Measurements from ENCODE around the gene ARMC7. TPM values are rescaled to one million over a fixed set of nuclear protein-coding genes. Genes with fewer than 3 reads are reported as not detected.

Gene ARMC7
- total RNA-seq, 2 experiments from 2014 or later = 18.5 to 18.8 TPM

GRCh38 chr17:75110234-75110937 is 617 bp downstream of the ARMC7 start:
- Mint-ChIP-seq H3K4me1 (peaks cover 47% of the 10 kb centered on the region), H3K9me3 (no peaks in the 10 kb centered on the region), H3K36me3 (ENCODE audit: low read depth) (peaks cover 19% of the 10 kb centered on the region), H3K4me3 (peak overlapping the region; percentile 86), H3K27ac (peak overlapping the region; percentile 74), H3K27me3 (no peaks in the 10 kb centered on the region)
- peak; percentile 24 for DNase-seq
- POLR2A ChIA-PET = no interaction called here
- CTCF ChIA-PET = interaction anchor here (0.6 to 7.9 kb wide), 11 partner anchors 14 to 302 kb away, joined by 3 to 49 read pairs (median 4); partner anchors contain the start of genes GGA3, MIF4GD, MRPS7 and NT5C

- ChIA-PET POLR2A (no interaction called here), CTCF (interaction anchor here (0.6 to 7.9 kb wide), 9 partner anchors 12 to 296 kb away, joined by 3 to 49 read pairs (median 4); partner anchors contain the start of genes KCTD2, MIF4GD and NT5C)
- Mint-ChIP-seq H3K27me3 (no peaks in the 10 kb centered on the region), H3K9me3 (no peaks in the 10 kb centered on the region), H3K4me1 (peaks cover 53% of the 10 kb centered on the region), H3K4me3 (peak overlapping the region; percentile 86), H3K27ac (no peak overlapping the region), H3K36me3 (ENCODE audit: low read depth) (peaks cover 22% of the 10 kb centered on the region)
- no peak for DNase-seq
These were observed 2.1 kb downstream of the ARMC7 start for GRCh38 chr17:75111777-75112335.

GRCh38 chr17:75113798-75114551 is 4.2 kb downstream of the ARMC7 start:
- Mint-ChIP-seq H3K27ac (peak overlapping the region; percentile 94), H3K36me3 (ENCODE audit: low read depth) (peaks cover 32% of the 10 kb centered on the region), H3K9me3 (no peaks in the 10 kb centered on the region), H3K27me3 (no peaks in the 10 kb centered on the region), H3K4me3 (peak overlapping the region; percentile 88), H3K4me1 (peaks cover 55% of the 10 kb centered on the region)
- CTCF ChIA-PET = interaction anchor here (0.6 to 7.9 kb wide), 56 partner anchors 10 to 298 kb away, joined by 3 to 150 read pairs (median 6); partner anchors contain the start of genes ATP5PD, CDR2L, GGA3 and JPT1
- peak; percentile 95 for DNase-seq
- POLR2A ChIA-PET = interaction anchor here (0.6 to 1.3 kb wide), 5 partner anchors 19 to 88 kb away, joined by 3 to 4 read pairs (median 3); no protein-coding TSS in a partner anchor

- H3K9me3 Mint-ChIP-seq = no peaks in the 10 kb centered on the region
- H3K4me3 Mint-ChIP-seq = peak overlapping the region; percentile 88
- peak overlapping the region; percentile 94 for H3K27ac Mint-ChIP-seq
- peaks cover 34% of the 10 kb centered on the region for H3K36me3 Mint-ChIP-seq (ENCODE audit: low read depth)
- no peaks in the 10 kb centered on the region for H3K27me3 Mint-ChIP-seq
- peaks cover 52% of the 10 kb centered on the region for H3K4me1 Mint-ChIP-seq
- DNase-seq = no peak
- POLR2A ChIA-PET = interaction anchor here (0.8 to 1.3 kb wide), 3 partner anchors 24 to 87 kb away, joined by 3 to 4 read pairs (median 3); no protein-coding TSS in a partner anchor
- CTCF ChIA-PET = interaction anchor here (0.6 to 7.9 kb wide), 48 partner anchors 10 to 297 kb away, joined by 3 to 150 read pairs (median 6); partner anchors contain the start of genes ATP5PD, CDR2L, GGA3 and JPT1
These were observed 5.0 kb downstream of the ARMC7 start for GRCh38 chr17:75114552-75115314.

GRCh38 chr17:75115555-75115954 is 5.8 kb downstream of the ARMC7 start:
- ChIA-PET CTCF (interaction anchor here (1.4 to 7.9 kb wide), 7 partner anchors 11 to 86 kb away, joined by 3 to 150 read pairs (median 27); partner anchors contain the start of gene NT5C), POLR2A (no interaction called here)
- H3K9me3 Mint-ChIP-seq = no peaks in the 10 kb centered on the region
- peaks cover 37% of the 10 kb centered on the region for H3K36me3 Mint-ChIP-seq (ENCODE audit: low read depth)
- peak overlapping the region; percentile 60 for H3K27ac Mint-ChIP-seq
- H3K27me3 Mint-ChIP-seq = no peaks in the 10 kb centered on the region
- H3K4me3 Mint-ChIP-seq = no peak overlapping the region
- DNase-seq = no peak
- H3K4me1 Mint-ChIP-seq = peaks cover 51% of the 10 kb centered on the region

GRCh38 chr17:75116737-75117136 is 7.0 kb downstream of the ARMC7 start:
- Mint-ChIP-seq H3K36me3 (ENCODE audit: low read depth) (peaks cover 43% of the 10 kb centered on the region), H3K9me3 (no peaks in the 10 kb centered on the region), H3K27me3 (no peaks in the 10 kb centered on the region), H3K4me3 (no peak overlapping the region), H3K4me1 (peaks cover 49% of the 10 kb centered on the region), H3K27ac (no peak overlapping the region)
- ChIA-PET CTCF (interaction anchor here (0.7 to 7.9 kb wide), 7 partner anchors 11 to 85 kb away, joined by 3 to 150 read pairs (median 4); partner anchors contain the start of gene NT5C), POLR2A (interaction anchor here (0.6 kb wide), 1 partner anchor 133 kb away, joined by 3 read pairs; no protein-coding TSS in a partner anchor)
- no peak for DNase-seq

- CTCF ChIA-PET = interaction anchor here (0.6 to 5.9 kb wide), 5 partner anchors 10 to 256 kb away, joined by 3 to 150 read pairs (median 3); partner anchors contain the start of genes NT5C and SUMO2
- peaks cover 46% of the 10 kb centered on the region for H3K4me1 Mint-ChIP-seq
- H3K27me3 Mint-ChIP-seq = no peaks in the 10 kb centered on the region
- no peak overlapping the region for H3K27ac Mint-ChIP-seq
- H3K36me3 Mint-ChIP-seq (ENCODE audit: low read depth) = peaks cover 40% of the 10 kb centered on the region
- POLR2A ChIA-PET = no interaction called here
- H3K9me3 Mint-ChIP-seq = no peaks in the 10 kb centered on the region
- no peak overlapping the region for H3K4me3 Mint-ChIP-seq
- DNase-seq = no peak
These were observed 8.5 kb downstream of the ARMC7 start for GRCh38 chr17:75118307-75118706.

GRCh38 chr17:75124041-75124818 is 14.5 kb downstream of the ARMC7 start:
- no peaks in the 10 kb centered on the region for H3K27me3 Mint-ChIP-seq
- peaks cover 34% of the 10 kb centered on the region for H3K36me3 Mint-ChIP-seq (ENCODE audit: low read depth)
- H3K9me3 Mint-ChIP-seq = peaks cover 5% of the 10 kb centered on the region
- H3K4me1 Mint-ChIP-seq = peaks cover 43% of the 10 kb centered on the region
- DNase-seq = peak; percentile 59
- peak overlapping the region; percentile 47 for H3K4me3 Mint-ChIP-seq
- ChIA-PET POLR2A (no interaction called here), CTCF (interaction anchor here (0.6 to 13.8 kb wide), 8 partner anchors 8 to 187 kb away, joined by 3 to 150 read pairs (median 4); partner anchors contain the start of genes MIF4GD and NT5C)
- peak overlapping the region; percentile 89 for H3K27ac Mint-ChIP-seq

- ChIA-PET POLR2A (no interaction called here), CTCF (interaction anchor here (0.8 to 13.8 kb wide), 7 partner anchors 9 to 146 kb away, joined by 3 to 150 read pairs (median 4); partner anchors contain the start of gene MIF4GD)
- Mint-ChIP-seq H3K4me1 (peaks cover 48% of the 10 kb centered on the region), H3K27me3 (no peaks in the 10 kb centered on the region), H3K4me3 (peak overlapping the region; percentile 17), H3K9me3 (peaks cover 5% of the 10 kb centered on the region), H3K36me3 (ENCODE audit: low read depth) (peaks cover 39% of the 10 kb centered on the region), H3K27ac (peak overlapping the region; percentile 89)
- no peak for DNase-seq
These were observed 15.0 kb downstream of the ARMC7 start for GRCh38 chr17:75124819-75125162.

- Mint-ChIP-seq H3K27me3 (no peaks in the 10 kb centered on the region), H3K4me1 (peaks cover 49% of the 10 kb centered on the region), H3K27ac (peak overlapping the region; percentile 89), H3K4me3 (peak overlapping the region; percentile 25), H3K9me3 (peaks cover 5% of the 10 kb centered on the region), H3K36me3 (ENCODE audit: low read depth) (peaks cover 36% of the 10 kb centered on the region)
- ChIA-PET CTCF (interaction anchor here (0.9 to 13.8 kb wide), 6 partner anchors 10 to 286 kb away, joined by 3 to 150 read pairs (median 3); no protein-coding TSS in a partner anchor), POLR2A (no interaction called here)
- peak; percentile 36 for DNase-seq
These were observed 16.2 kb downstream of the ARMC7 start for GRCh38 chr17:75125984-75126383.

- no peaks in the 10 kb centered on the region for H3K27me3 Mint-ChIP-seq
- H3K36me3 Mint-ChIP-seq (ENCODE audit: low read depth) = peaks cover 32% of the 10 kb centered on the region
- DNase-seq = no peak
- no peak overlapping the region for H3K27ac Mint-ChIP-seq
- peaks cover 48% of the 10 kb centered on the region for H3K4me1 Mint-ChIP-seq
- ChIA-PET CTCF (interaction anchor here (0.6 to 13.8 kb wide), 4 partner anchors 11 to 144 kb away, joined by 3 to 150 read pairs (median 3); partner anchors contain the start of gene MIF4GD), POLR2A (no interaction called here)
- H3K4me3 Mint-ChIP-seq = no peak overlapping the region
- H3K9me3 Mint-ChIP-seq = peaks cover 5% of the 10 kb centered on the region
These were observed 17.2 kb downstream of the ARMC7 start for GRCh38 chr17:75126954-75127353.

All from activated CD4-positive, alpha-beta T cell treated with anti-CD3 and anti-CD28 coated beads, Interleukin-2, amount 10 ng/mL, durations not matched to agents 7 days and 5 days (primary cell).